GM21390 (cell line): Measurements from ENCODE around the gene DCDC2B.
A peak's percentile ranks its signal among the peaks of the same experiment; 100 is the strongest.

Source experiments
- ATAC-seq: cut with Tn5 transposase; IDR thresholded peaks from one replicate; pipeline ENCODE4 v1.9.1; 2021; ENCODE audit not compliant: unreplicated experiment

Gene DCDC2B

DNA sequence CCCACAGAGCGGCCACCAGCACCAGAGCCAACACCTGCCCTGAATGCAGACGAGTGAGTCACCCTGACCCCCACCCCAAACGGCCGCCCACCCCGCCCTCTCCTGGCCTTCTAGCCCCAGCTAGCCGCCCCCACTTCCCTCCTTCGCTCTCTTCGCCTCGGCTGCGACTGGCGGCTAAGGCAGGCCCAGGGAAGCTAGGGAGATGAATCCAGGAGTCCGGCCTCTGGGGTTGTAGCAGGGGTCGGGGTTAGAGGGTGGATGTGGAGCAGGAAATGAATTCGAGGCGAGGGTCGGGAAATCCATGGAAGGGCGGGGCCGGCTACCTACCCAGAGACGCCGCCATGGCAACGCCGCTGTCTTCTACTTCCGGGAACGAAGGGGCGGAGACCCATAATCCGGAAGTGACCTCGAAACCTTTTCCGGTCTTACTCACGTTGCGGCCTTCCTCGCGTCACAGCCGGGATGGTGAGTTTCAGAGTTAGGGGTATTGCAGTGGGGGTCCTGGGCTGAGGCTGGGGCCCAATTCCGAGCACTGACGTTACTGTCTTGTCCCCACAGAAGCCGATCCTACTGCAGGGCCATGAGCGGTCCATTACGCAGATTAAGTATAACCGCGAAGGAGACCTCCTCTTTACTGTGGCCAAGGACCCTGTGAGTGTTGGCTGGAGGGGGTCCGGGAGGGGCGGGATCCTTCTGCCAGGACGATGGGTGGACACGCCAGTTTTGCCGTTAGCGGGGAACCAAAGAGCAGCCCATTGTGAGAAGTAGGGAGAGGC lies 13.3 kb downstream of the DCDC2B start, which contains the start of the genes EIF3I and TMEM234:
TSS of gene EIF3I (plus strand) at position 428 of the 776 bp plus-strand sequence. CDS start at position 463, 35 bp downstream.
TSS of gene TMEM234 (minus strand) at position 374 of the 776 bp plus-strand sequence. CDS start at position 343, 31 bp downstream.
- ATAC-seq = peak; percentile 92

DNA sequence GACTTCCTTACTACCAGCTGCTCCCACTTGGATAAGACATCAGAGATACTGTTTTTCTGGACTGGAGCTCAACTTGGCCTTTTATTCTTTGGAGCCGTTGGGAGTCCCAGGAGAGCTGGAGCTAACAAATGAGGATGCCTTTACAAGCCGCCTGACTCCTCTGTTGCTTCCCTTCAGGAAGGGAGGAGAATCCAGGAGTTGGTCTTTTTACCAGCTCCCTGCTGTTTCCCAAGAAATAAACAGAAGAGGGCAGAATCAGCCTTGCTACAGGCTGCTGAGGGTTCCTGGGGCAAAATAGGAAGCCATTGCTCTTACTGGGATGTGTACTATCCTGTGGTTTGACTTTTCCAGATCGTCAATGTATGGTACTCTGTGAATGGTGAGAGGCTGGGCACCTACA lies 14.8 kb downstream of the DCDC2B start:
- no peak for ATAC-seq

DNA sequence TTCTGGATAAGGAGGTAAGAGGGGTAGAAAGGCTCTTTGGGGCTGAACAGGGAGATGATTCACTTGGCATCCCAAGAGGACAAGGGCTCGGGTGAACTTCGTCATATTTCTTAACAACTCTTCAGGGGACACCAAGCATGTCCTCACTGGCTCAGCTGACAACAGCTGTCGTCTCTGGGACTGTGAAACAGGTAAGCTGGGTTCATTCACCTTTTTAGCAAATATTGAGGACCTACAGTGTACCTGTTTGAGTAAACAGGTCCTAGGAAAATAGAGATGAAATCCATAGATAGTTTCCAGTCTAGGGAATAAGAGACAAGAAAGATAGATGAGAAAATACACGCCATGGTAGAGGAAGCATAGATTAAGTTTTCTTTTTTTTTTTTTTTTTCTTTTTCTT lies 15.4 kb downstream of the DCDC2B start:
- no peak for ATAC-seq

DNA sequence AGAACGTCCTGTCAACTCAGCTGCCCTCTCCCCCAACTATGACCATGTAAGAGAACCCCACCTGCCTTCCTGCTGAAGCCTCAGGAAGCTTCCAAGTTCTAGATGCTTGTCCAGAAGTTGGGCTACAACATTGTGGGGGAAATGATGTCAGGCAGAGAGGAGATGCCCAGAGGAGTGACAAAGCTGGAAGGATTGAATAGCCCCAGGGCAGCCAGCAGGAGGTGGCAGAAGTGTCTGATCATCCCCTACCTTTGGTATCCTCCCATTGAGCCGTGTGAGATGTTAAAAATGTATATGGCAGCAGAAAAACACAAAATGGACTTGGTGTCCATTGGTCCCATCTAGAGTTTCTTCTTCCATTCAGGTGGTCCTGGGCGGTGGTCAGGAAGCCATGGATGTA lies 19.9 kb downstream of the DCDC2B start:
- ATAC-seq = no peak

DNA sequence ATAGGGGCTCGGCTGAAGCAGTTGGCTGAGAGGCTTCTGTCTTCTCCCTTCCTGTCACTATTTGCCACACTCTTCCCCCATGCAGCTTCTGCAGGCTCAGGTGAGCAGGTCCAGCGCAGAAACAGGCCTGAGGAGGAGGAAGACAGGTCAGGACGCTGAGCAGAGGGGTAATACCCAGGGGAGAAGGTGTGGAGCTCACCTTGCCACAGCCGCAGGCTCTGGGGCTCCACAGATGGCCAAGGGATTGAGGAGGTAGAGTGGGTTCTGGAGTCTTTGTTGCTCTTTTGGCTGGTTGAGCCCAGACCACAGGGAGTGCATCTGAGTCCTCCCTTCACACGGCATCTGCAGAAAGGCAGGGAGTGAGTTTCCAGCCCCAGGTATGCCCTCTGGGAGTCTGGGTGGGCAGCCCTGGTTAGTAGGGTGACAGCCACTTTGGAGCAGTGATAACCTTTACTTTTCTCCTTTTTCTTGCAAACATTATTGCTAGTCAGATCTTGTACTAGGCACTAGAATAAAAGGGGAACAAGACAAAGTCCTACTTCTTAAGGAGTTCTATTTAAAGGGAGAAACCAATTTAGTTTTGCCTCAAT lies 23.0 kb downstream of the DCDC2B start:
- ATAC-seq = no peak

DNA sequence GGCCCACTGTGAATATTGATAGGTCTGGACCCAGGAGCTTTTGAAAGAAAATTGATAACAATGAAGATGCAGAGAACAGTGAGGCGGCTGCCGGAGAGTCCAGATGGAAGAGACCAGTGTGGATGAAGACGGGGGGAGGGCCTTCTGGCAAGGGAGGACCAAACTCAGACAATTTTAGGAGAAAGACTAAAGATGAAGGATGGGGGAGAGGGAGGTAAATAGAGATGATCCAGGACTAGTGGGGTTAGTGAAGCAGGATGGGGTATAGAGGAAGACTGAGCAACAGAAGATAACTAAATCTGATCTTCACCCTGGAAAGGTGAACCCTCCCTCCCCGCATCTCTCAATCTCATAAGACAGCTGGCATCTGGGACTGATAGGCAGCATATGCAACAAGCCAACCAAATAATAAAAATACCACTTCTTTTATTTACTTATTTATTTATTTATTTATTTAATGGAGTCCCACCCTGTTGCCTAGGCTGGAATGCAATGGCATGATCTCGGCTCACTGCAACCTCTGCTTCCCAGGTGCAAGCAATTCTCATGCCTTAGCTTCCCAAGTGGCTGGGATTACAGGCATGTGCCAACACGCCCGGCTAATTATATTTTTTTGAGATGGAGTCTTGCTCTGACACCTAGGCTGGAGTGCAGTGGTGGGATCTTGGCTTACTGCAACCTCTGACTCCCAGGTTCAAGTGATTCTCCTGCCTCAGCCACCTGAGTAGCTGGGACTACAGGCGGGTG lies 23.8 kb downstream of the DCDC2B start:
- no peak for ATAC-seq

DNA sequence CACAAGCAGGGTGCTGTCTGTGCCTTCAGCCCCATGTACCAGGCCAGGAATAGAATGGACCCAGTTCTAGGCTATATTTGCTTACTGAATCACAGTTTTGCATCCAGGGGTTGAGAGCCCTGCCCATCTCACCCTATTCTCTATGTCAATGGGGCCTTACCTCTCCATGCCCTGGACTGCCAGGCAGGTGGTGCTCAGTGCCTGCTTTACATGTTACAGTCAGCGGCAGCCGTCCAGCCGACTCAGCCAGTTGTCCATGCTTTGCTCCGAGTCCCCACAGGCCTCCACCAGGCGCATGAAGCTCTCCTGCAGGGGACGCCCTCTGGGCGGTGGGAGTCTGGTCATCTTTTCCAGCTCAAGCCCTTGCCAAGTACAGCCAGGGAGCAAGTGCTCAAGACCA lies 25.9 kb downstream of the DCDC2B start:
- ATAC-seq = no peak

DNA sequence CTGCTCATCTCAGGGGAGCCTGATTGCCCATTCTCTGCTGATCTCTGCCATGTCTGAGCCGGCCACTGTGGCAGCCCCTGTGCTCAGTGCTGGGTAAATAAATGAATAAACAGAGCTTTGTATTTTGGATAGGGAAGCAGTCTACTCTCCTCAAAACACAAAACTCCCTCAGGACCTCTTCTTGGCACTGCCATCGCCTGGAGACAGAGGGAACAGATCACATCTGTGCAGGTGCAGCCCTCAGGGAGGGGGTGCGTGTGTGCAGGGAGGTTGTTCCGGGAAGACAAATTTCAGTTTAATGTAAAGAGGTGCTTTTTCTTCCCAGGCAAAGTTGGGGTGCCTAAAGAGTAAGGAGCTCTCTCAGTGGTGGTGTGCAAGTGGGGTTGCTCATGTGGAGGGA lies 30.4 kb downstream of the DCDC2B start:
- no peak for ATAC-seq

DNA sequence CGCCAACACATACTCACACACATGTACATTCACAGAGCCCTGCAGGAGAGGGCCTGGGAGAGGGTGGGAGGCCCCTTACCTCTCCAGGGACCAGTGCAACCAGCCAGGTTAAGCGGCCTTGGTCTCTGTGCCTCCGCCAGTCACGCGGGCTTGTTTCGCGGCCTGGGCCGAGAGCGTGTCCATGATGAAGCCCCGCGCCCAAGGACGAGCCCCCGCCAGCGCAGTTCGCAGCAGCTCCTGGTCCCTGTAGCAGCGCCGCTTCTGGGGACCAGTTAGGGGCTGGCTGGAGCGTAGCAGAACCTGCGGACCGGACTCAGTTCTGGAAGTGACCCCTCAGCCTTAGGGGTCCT lies 30.9 kb downstream of the DCDC2B start:
- no peak for ATAC-seq

DNA sequence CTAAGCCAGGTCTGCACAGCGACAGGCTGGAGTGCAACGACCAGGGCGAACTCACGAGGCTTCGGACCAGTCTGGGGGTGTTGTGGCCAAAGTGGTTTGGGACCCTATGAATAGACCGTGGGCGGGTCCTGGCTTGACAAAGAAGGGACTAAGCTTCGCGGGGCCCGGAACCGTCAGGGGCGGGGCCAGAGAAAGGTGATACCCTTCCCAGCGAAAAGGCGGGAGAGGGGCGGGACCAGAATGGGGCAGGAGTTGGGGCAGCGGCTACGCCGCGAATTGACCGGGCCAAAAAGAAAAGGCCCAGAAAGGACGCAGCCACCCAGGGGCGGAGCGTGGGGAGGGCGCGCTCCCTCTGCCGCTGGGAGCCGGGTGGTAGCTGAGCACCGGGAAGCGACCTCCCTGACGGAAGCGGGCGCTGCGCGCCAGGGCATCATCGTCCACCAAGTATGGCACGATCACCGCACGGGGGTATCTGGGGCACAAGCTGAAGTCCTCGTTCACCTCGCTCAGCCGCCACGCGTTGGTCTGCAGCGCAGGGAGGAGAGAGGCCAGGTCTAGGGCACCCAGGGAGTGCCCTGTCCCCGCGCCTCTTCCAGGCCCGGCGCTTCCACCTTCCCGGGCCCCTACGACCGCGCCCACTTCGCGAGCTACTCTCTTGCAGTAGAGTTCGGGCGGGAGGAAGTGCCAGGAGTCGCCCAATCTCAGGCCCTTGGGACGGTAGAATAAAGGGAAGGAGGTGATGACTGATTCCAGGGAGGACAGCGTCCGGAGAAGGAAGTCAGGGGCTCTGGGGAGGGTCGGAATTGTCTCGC lies 31.5 kb downstream of the DCDC2B start:
- no peak for ATAC-seq

DNA sequence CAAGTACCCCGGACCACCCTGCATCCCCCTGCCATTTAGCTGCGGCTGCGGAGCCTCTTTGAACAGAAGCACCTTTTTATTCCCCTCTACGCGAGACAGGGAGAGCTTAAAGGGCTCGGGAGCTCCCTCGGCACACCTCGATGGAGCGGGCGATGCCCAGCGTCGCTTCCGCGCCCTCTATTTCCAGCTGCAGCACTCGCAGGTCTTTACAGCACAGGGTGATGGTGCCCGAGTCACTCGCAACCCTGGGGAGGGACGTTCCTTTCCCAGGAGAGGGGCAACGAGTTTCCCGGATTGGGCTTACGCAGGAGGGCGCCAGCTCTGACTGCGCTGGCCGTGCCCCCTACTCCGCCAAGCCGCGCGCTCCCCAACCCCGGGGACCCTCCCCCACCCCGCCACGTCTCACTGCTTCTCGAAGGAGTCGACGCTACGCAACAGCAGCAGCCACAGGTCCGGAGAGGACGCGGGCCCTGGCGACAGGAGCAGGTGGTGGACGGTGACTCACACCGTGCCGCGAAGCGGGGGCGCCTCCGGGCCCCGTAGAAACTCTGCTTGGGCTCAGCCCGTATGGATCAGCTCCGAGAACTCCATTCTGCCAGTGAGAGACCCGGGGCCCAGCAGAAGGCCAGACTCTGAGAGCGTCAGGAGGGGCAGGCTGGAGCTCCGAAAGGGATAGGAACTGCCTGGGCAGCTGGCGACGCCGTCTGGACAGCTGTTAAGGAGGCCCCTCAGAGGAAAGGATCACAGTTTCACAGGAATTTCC lies 32.3 kb downstream of the DCDC2B start:
- no peak for ATAC-seq

DNA sequence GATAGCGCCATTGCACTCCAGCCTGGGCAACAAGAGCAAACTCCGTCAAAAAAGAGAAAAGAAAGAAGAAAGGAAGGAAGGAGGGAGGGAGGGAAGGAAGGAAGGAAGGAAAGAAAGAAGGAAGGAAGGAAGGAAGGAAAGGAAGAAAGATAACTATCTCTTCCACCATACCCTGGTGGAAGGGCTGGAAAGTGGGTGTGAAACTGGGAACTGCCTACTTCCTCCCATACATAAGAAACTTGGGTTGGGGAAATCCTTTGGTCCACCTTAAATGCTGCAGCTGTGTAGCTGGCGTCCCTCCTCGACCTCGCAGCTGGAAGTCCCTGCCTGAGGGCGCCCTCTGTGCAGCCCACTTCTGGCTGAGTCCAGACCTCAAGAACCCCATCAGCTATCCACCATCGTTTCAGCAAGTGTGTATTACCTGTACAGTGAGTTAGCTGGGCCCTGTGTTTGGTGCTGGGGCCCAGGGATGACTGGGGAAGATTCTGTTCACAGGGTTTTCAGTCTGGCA lies 33.5 kb downstream of the DCDC2B start:
- no peak for ATAC-seq

DNA sequence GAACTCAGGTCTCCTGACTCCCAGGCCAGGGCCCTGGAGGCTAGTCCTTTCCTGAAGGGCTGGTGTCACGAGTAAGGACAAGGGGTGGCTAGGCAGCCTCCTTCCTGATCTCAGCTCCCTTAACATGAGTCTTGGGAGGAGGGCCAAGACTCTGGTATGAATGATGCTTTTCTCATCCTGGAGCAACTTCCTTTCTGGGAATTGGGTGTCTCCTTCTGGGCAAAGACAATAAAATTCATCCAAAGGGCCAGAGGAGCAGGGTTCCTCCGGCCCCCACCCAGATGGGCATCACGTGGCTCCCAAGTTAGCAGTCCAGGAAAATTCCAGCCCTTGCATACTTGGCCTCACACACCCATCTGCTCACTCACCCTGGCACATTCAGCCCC lies 38.0 kb downstream of the DCDC2B start, which contains the start of gene FAM167B:
TSS of gene FAM167B (plus strand) at position 335 of the 386 bp plus-strand sequence. CDS start 200 bp downstream, outside the sequence.
- ATAC-seq = no peak

DNA sequence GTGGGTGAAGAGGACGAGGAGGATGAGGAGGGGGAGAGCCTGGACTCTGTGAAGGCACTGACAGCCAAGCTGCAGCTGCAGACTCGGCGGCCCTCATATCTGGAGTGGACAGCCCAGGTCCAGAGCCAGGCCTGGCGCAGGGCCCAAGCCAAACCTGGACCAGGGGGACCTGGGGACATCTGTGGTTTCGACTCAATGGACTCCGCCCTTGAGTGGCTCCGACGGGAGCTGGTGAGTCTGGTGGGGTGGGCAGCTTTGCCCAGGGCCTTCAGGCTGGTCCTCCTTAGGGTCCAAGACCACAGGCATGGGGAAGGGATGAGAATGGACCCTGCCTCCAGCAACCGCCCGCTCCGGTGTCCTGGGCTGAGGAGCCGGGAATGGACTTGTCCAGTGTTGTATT lies 38.6 kb downstream of the DCDC2B start:
- ATAC-seq = no peak

DNA sequence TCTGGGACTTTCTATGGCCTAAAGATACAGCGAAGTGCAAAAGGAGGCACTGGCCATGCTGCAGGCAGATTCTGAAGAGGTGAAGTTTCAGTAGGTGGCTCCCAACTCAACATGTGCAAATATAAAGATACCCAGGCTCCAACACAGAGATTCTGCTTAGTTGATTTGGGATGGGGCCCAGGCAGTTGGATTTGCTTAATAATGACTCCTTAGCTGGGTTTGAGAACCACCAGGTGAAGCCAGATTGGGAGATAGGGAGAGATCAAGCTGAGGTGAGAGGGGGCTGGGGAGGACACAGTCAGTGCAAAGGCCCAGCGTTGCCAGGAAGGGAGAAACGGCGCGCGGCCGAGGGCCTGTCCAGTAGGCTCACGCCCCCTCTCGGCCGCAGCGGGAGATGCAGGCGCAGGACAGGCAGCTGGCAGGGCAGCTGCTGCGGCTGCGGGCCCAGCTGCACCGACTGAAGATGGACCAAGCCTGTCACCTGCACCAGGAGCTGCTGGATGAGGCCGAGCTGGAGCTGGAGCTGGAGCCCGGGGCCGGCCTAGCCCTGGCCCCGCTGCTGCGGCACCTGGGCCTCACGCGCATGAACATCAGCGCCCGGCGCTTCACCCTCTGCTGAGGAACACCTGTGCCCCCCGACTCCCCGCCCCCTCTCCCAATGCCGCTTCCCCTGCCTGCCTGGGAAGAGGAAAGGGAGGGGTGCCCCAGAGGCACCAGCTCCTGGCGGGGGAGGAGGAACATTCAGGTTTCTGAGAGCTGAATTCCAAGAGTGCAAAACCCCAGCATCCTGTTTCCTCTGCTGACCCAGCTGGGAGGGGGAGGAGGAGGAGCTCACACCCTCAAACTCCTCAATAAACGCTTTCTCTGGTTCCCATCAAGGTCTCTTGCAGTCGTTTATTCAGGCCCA lies 39.3 kb downstream of the DCDC2B start:
- ATAC-seq = no peak

DNA sequence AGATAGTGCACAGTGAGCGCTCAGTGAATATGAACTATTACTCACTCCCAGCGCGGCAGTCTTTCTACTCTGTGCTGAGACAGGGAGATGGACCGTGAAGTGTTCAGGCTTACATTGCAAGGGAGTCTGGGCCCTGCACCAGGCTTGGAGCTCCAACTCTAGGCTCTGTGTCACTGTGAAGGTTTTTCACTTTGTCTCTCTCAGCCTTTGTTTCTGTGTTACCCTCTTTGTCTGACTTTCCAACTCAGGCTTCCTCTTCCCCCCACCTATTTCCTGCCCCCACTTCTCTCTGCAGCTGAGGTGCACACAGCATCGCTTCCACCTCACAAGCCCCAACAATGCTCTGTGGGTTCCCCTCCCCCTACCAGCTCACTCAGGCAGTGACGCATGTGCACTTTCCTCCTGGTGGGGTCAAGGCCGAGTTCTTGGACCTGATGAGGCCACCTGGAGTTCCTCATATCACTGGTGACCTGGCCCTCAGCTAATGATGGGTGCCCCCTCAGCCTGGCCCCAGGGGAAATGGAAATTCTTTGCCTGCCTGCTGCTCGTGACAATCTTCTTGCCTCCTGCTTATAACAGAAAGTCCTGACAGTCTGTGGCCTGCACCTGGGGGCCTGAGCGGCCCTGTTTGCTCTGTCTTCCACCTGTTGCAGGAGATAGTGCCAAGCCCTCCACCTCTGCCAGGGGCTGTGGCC lies 41.1 kb downstream of the DCDC2B start:
- peak; percentile 44 for ATAC-seq

DNA sequence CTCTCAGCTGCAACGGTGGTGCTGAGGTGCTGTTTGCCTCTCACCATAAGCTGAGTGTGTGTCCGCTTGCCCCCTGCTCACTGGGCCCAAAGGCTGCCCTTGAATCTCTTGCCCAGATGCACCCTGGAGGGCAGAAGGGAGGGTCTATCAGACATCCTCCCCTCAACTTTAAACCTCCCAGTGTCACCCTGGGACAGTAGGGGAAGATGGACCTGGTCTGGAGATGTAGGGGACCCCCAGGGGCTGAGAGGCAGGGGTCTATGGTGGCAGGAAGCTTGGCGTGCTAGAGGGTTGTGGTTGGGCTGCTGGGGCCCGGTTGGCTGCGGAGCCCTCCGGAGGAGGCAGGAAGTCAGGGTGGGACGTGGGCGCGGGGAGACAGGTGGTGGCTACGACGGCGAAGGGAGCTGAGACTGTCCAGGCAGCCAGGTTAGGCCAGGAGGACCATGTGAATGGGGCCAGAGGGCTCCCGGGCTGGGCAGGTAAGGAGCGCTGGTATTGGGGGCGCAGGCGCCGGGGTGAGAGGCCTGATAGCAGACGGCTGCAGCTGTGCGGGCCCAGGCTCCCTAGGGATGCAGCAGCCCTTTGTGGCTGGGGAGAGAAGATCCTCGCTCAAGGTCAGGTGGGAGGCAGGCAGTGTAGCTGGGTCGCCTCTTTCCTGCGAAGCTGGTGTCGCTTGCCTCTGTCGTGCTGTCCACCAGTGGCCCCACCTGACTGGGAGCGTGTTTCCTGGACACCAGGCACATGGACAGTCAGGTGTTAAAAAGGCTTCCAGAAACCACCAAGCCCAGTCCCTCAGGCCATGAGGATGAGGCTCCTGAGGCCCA lies 42.2 kb downstream of the DCDC2B start, which contains the start of gene LCK:
TSS of gene LCK (plus strand) at position 373 of the 824 bp plus-strand sequence. CDS start 23,065 bp downstream, outside the sequence.
- ATAC-seq = peak; percentile 30
